Liver (tissue), 3 donors: ENCODE data around the gene RNASE8.

Experiments
- CTCF ChIP-seq: fragments of 150-350 bp; IDR thresholded peaks from 2 replicates; pipeline ENCODE4 v1.5.1; 2017; ENCODE audit warnings: improper control_type of control experiment, low read depth, low read length; ENCODE audit not compliant: missing input control
- EGR1 ChIP-seq, 2 donors: IDR thresholded peaks; 2 replicates each; pipeline ENCODE4 v1.6.1; 2016 to 2018; ENCODE audit warnings: antibody characterized with exemption in 2 of 2, low read depth in 2 of 2
- FOXA1 ChIP-seq: IDR thresholded peaks from 2 replicates; pipeline ENCODE4 v1.6.1; 2016; ENCODE audit warnings: antibody characterized with exemption
- FOXA2 ChIP-seq: IDR thresholded peaks from 2 replicates; pipeline ENCODE4 v1.6.1; 2016; ENCODE audit warnings: antibody characterized with exemption
- HNF4A ChIP-seq, 2 donors: conservative IDR thresholded peaks; 2 replicates each; pipeline ENCODE4 v1.6.1; 2016; ENCODE audit warnings: antibody characterized with exemption in 2 of 2, mild to moderate bottlenecking in 2 of 2
- HNF4G ChIP-seq: IDR thresholded peaks from 2 replicates; pipeline ENCODE4 v1.6.1; 2016; ENCODE audit warnings: antibody characterized with exemption
- RXRA ChIP-seq, 2 donors: IDR thresholded peaks; 2 replicates each; pipeline ENCODE4 v1.6.1; 2017 to 2018; ENCODE audit warnings: antibody characterized with exemption in 2 of 2, mild to moderate bottlenecking in 1 of 2
- TAF1 ChIP-seq: conservative IDR thresholded peaks from 2 replicates; pipeline ENCODE4 v1.6.1; 2016; ENCODE audit warnings: antibody characterized with exemption, mild to moderate bottlenecking
- donor health status: healthy.
- donor health status: healthy.

DNA sequence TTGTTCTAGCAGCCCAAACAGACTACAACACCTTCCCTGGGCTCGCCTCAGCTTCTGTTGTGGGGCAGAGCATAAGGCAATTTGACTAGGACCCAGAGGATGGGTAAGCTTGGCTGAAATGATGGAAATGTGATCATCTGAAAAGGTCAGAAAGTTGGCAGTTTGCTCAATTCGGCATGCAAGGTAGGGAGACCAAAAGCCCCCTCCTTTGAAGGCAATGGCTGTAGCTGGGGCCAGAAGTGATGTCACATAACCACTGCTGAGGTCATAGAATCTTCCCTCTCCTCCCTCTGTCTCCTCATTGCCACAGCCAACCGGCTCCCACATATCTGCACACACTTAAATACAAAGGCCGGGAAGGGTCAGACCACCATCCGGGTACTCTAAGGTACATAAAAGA, 27.7 kb upstream of the RNASE8 start, which contains the start of gene TPPP2:
- TF ChIP-seq TAF1 (no peak), HNF4A (conservative IDR thresholded peaks at IDR 0.05) (no peak), RXRA (IDR thresholded peaks at IDR 0.05) (no peak), CTCF (no peak), HNF4G (no peak), EGR1 (IDR thresholded peaks at IDR 0.05; ENCODE audit: low read depth in 2 of 2) (no peak), FOXA2 (no peak), FOXA1 (no peak)
